NK-92 (cell line): ENCODE results near the gene CROCC.
"Not testable (repeated sequence)": the region's sequence is repeated elsewhere in the genome, so short reads cannot be mapped to it uniquely, and the experiment has no call there.

Experiments
- DNase-seq: peaks from one replicate; lab custom pipeline; 2025; ENCODE audit not compliant: unreplicated experiment; lab: John Stamatoyannopoulos, UW

Gene CROCC

DNA sequence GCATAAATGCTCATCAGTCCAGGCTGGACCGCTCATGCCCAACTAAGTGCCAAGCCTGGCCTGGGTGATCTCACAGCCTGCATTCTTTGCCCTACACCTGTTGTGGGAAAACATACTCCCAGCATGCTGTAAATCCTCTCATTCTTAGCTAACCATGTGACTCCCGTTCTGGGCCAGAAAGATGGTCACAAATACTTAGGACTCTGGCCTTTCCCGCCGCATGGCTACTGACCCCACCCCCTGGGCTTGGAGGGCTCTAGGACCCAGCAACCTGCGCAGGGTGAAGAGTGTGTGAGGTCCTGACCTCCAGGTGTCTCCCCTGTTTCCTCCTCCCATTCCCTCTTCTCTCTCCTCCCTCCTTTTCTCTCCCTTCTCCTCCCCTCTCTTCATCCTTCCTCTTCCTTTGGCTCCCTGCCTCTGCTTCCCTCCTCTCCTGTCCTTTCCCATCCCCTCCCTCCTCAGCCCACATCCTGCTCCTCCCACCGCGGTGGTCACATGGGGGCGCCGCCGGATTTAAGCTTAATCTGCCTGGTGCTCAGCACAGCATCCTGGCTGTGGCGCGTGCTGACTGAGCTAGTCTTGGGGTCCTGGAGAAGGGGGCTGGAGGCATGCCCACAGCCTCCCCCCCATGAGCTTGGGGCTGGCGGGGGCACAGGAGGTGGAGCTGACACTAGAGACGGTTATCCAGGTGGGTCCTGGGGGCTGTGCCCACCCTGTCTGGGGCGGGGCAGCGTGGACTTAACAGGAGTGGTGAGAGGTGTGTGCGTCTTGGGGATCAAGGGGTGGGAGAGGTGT is at the start of gene CROCC:
Gene CROCC (plus strand): TSS at position 541 of the 795 bp plus-strand sequence. CDS start 88 bp downstream, at position 629.
- no peak for DNase-seq

GRCh38 chr1:16872152-16873075 is 49.3 kb upstream of the CROCC start:
- not testable (repeated sequence) for DNase-seq

- DNase-seq: not testable (repeated sequence)
Measured at GRCh38 chr1:16873076-16873879, 48.5 kb upstream of the CROCC start.

- DNase-seq: not testable (repeated sequence)
Measured at GRCh38 chr1:16874968-16875765, 46.6 kb upstream of the CROCC start.

- not testable (repeated sequence) for DNase-seq
Measured at GRCh38 chr1:16881742-16882141, 40.0 kb upstream of the CROCC start.

- DNase-seq: no peak
Measured at GRCh38 chr1:16882986-16883385, 38.7 kb upstream of the CROCC start.

DNA sequence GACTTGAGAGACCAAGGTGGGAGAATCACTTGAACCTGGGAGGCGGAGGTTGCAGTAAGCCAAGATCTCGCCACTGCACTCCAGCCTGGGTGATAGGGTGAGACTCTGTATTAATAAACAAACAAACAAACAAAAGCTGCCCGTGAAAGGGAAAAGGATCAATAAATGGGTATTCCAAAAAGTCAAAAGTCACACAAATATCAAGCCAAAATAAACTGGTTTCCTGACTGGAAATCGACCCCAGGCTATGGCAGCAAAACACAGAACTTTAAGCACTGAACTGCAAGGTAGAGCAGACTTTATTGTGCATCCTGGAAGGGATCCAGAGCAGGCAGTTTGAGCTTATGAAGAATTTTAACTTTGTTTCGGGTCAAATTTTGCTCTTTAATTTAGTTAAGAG is 37.2 kb upstream of the CROCC start:
- DNase-seq: not testable (repeated sequence)

GRCh38 chr1:16886860-16887605 is 34.7 kb upstream of the CROCC start:
- DNase-seq: no peak

- DNase-seq: no peak
Measured at GRCh38 chr1:16888860-16889816, 32.6 kb upstream of the CROCC start.

- not testable (repeated sequence) for DNase-seq
Measured at GRCh38 chr1:16890539-16891021, 31.2 kb upstream of the CROCC start.

DNA sequence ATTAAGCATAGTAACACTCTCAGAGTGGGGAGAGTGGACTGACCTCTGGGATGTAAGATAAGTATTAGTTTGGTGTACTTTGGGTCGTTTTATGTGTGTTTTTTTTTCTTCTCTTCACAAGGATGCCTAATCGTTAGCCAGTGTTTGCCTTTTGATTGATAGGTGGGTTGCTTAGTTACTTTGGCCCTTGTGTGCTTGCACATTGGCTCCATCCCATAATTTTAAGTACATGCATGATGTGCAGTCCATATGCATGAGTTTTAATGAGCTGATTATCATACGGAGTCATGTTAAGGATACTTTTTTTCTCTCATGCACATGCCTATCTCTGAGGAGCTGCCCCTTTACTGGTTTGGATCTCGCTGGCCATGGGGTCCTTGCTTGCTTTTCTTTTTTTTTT is 30.7 kb upstream of the CROCC start:
- DNase-seq: not testable (repeated sequence)

GRCh38 chr1:16892978-16893525 is 28.7 kb upstream of the CROCC start:
- DNase-seq: not testable (repeated sequence)

GRCh38 chr1:16893796-16894195 is 27.9 kb upstream of the CROCC start:
- not testable (repeated sequence) for DNase-seq

DNA sequence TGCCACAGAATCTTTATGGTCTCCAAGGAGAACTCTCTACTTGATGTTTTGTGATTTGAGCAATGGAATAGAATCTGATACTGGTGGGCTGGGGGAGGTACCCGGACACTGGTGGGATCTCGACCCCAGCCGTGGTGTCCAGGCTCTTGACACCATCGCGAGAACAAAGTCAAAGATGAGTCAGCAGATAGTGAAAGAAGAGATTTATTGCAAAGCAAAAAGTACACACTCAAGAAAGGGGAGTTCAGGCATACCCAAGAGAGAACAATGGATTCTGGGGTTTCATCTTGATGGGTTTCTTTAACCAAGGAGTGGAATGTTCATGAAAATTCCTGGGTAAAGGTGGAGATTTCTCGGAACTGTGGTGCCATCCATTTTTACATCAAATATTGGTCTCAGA is 27.4 kb upstream of the CROCC start:
- DNase-seq: not testable (repeated sequence)

GRCh38 chr1:16895233-16895597 is 26.5 kb upstream of the CROCC start:
- not testable (repeated sequence) for DNase-seq

DNA sequence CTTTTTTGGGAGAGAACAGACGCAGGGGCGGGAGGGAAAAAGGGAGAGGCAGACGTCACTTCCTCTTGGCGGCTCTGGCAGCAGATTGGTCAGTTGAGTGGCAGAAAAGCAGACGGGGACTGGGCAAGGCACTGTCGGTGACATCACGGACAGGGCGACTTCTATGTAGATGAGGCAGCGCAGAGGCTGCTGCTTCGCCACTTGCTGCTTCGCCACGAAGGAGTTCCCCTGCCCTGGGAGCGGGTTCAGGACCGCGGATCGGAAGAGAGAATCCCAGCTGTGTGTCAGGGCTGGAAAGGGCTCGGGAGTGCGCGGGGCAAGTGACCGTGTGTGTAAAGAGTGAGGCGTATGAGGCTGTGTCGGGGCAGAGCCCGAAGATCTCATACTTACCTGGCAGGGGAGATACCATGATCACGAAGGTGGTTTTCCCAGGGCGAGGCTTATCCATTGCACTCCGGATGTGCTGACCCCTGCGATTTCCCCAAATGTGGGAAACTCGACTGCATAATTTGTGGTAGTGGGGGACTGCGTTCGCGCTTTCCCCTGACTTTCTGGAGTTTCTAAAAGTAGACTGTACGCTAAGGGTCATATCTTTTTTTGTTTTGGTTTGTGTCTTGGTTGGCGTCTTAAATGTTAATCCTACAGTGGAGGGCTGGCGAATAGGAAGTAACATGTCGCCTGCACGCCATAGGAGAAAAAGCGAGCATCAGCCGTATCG is 26.0 kb upstream of the CROCC start, which contains the start of gene RNU1-2:
Gene RNU1-2 (plus strand): TSS at position 383 of the 718 bp plus-strand sequence.
- not testable (repeated sequence) for DNase-seq
